Nephron (organoid): ENCODE results near the gene PGGHG.

ENCODE experiments used
- H3K27ac Mint-ChIP-seq, 3 experiments: 2 replicates each; pipeline ENCODE4 v1.8.0; 2020; ENCODE audit warnings: mixed read lengths in 3 of 3, mild to moderate bottlenecking in 2 of 3, moderate library complexity in 1 of 3
- H3K27me3 Mint-ChIP-seq: 2 replicates; pipeline ENCODE4 v1.8.0; 2021; ENCODE audit warnings: low read depth, mild to moderate bottlenecking, moderate library complexity, mixed read lengths
- H3K36me3 Mint-ChIP-seq: 2 replicates; pipeline ENCODE4 v1.8.0; 2020; ENCODE audit warnings: low read depth, mixed read lengths
- H3K4me1 Mint-ChIP-seq: 2 replicates; pipeline ENCODE4 v1.8.0; 2020; ENCODE audit warnings: mixed read lengths
- H3K4me3 Mint-ChIP-seq, 3 experiments: 2 replicates each; pipeline ENCODE4 v1.8.0; 2020; ENCODE audit warnings: mild to moderate bottlenecking in 3 of 3, mixed read lengths in 3 of 3, moderate library complexity in 2 of 3
- H3K9me3 Mint-ChIP-seq: 2 replicates; pipeline ENCODE4 v1.8.0; 2020; ENCODE audit warnings: mixed read lengths
- CTCF ChIP-seq, 3 experiments: fragments of 200-600 bp; sonication (generic); IDR thresholded peaks; one replicate each; pipeline ENCODE4 v1.5.0; 2021; ENCODE audit warnings: antibody characterized with exemption in 3 of 3; ENCODE audit not compliant: unreplicated experiment in 3 of 3

The PGGHG gene

GRCh38 chr11:272195-272930 lies 16.6 kb upstream of the PGGHG start:
- Mint-ChIP-seq H3K27me3 (peaks cover 14% of the 10 kb centered on the region), H3K27ac (no peak overlapping the region), H3K4me1 (no peaks in the 10 kb centered on the region), H3K9me3 (peaks cover 12% of the 10 kb centered on the region), H3K4me3 (no peak overlapping the region), H3K36me3 (no peaks in the 10 kb centered on the region)
- TF ChIP-seq CTCF (IDR thresholded peaks at IDR 0.05; ENCODE audit: unreplicated experiment in 3 of 3) = no peak

- Mint-ChIP-seq H3K4me1 (no peaks in the 10 kb centered on the region), H3K4me3 (no peak overlapping the region), H3K36me3 (no peaks in the 10 kb centered on the region), H3K27ac (no peak overlapping the region), H3K9me3 (peaks cover 12% of the 10 kb centered on the region), H3K27me3 (peaks cover 14% of the 10 kb centered on the region)
- TF ChIP-seq CTCF (IDR thresholded peaks at IDR 0.05; ENCODE audit: unreplicated experiment in 3 of 3) = no peak
These were observed 16.1 kb upstream of the PGGHG start for GRCh38 chr11:272931-273198.

GRCh38 chr11:276219-276618 lies 12.7 kb upstream of the PGGHG start:
- no peak overlapping the region for H3K4me3 Mint-ChIP-seq
- H3K4me1 Mint-ChIP-seq = no peaks in the 10 kb centered on the region
- no peak overlapping the region for H3K27ac Mint-ChIP-seq
- H3K9me3 Mint-ChIP-seq = peaks cover 7% of the 10 kb centered on the region
- H3K36me3 Mint-ChIP-seq = no peaks in the 10 kb centered on the region
- TF ChIP-seq CTCF (IDR thresholded peaks at IDR 0.05; ENCODE audit: unreplicated experiment in 3 of 3) = no peak
- H3K27me3 Mint-ChIP-seq = peaks cover 5% of the 10 kb centered on the region

- Mint-ChIP-seq H3K27me3 (peaks cover 9% of the 10 kb centered on the region), H3K9me3 (peaks cover 7% of the 10 kb centered on the region), H3K4me1 (peaks cover 5% of the 10 kb centered on the region), H3K36me3 (no peaks in the 10 kb centered on the region), H3K27ac (no peak within 1 kb of the TSS), H3K4me3 (no peak within 1 kb of the TSS)
- no peak for TF ChIP-seq CTCF (IDR thresholded peaks at IDR 0.05; ENCODE audit: unreplicated experiment in 3 of 3)
These were observed 10.7 kb upstream of the PGGHG start, which contains the start of gene NLRP6 for GRCh38 chr11:278001-278951. TSS of gene NLRP6 (plus strand) at chr11:278407. CDS start at chr11:278570, 163 bp downstream.

GRCh38 chr11:279040-279965 lies 9.6 kb upstream of the PGGHG start:
- Mint-ChIP-seq H3K27me3 (peaks cover 9% of the 10 kb centered on the region), H3K36me3 (no peaks in the 10 kb centered on the region), H3K9me3 (peaks cover 7% of the 10 kb centered on the region), H3K4me3 (no peak overlapping the region), H3K4me1 (peaks cover 11% of the 10 kb centered on the region), H3K27ac (no peak overlapping the region)
- no peak for TF ChIP-seq CTCF (IDR thresholded peaks at IDR 0.05; ENCODE audit: unreplicated experiment in 3 of 3)
